A673 (cell line): ENCODE data around the gene HK3. TPM values are rescaled to one million over a fixed set of nuclear protein-coding genes. Genes with fewer than 3 reads are reported as not detected.

Experiments
- BruUV-seq: library from RNA; stranded (reverse); fragments of 400-500 nt; replicated peaks from 2 replicates; lab custom pipeline; 2021; lab: Mats Ljungman, UMichigan
- CTCF ChIA-PET: fragments of 300-600 bp; sonication (Branson Sonifier 250); formaldehyde crosslinking; loops from one replicate; lab custom pipeline; 2022; ENCODE audit warnings: antibody characterized with exemption; lab: Charles Lee
- POLR2A ChIA-PET: fragments of 300-600 bp; sonication (Branson Sonifier 250); formaldehyde crosslinking; loops from one replicate; lab custom pipeline; 2022; ENCODE audit warnings: antibody characterized with exemption; ENCODE audit not compliant: low non-redundant PET; lab: Charles Lee
- DNase-seq: peaks from one replicate; pipeline ENCODE4 v3.0.0-alpha.2; 2015; ENCODE audit warnings: low spot score
- H3K27ac ChIP-seq: fragments of 200-600 bp; sonication (generic); 2 replicates; pipeline ENCODE4 v1.5.1; 2016; ENCODE audit warnings: mixed run types, low read depth, mild to moderate bottlenecking, mixed read lengths, antibody characterized with exemption, low read length; ENCODE audit not compliant: poor library complexity, severe bottlenecking
- H3K27me3 ChIP-seq: fragments of 200-600 bp; sonication (generic); replicated peaks from 2 replicates; pipeline ENCODE4 v1.6.1; 2017; ENCODE audit warnings: mixed run types, low read depth, mild to moderate bottlenecking, mixed read lengths, antibody characterized with exemption, low read length; ENCODE audit not compliant: insufficient read depth, poor library complexity
- H3K36me3 ChIP-seq: fragments of 200-600 bp; sonication (generic); 2 replicates; pipeline ENCODE4 v1.6.1; 2016; ENCODE audit warnings: mixed run types, mild to moderate bottlenecking, mixed read lengths, antibody characterized with exemption, low read length; ENCODE audit not compliant: insufficient read depth, poor library complexity, severe bottlenecking
- H3K4me1 ChIP-seq: fragments of 200-600 bp; sonication (generic); 2 replicates; pipeline ENCODE4 v1.6.1; 2017; ENCODE audit warnings: mixed run types, mild to moderate bottlenecking, mixed read lengths, antibody characterized with exemption, low read length; ENCODE audit not compliant: insufficient read depth, poor library complexity, severe bottlenecking
- H3K4me3 ChIP-seq: fragments of 200-600 bp; sonication (generic); 2 replicates; pipeline ENCODE4 v1.5.1; 2016; ENCODE audit warnings: low read depth, mixed run types, mild to moderate bottlenecking, mixed read lengths, low read length; ENCODE audit not compliant: poor library complexity, severe bottlenecking
- H3K9me3 ChIP-seq: fragments of 200-600 bp; sonication (generic); 2 replicates; pipeline ENCODE4 v1.6.1; 2016; ENCODE audit warnings: mixed run types, low read depth, mild to moderate bottlenecking, mixed read lengths, antibody characterized with exemption, low read length; ENCODE audit not compliant: poor library complexity, severe bottlenecking
- EZH2 ChIP-seq: fragments of 200-600 bp; sonication (generic); IDR thresholded peaks from 2 replicates; pipeline ENCODE4 v1.6.1; 2017; ENCODE audit warnings: borderline replicate concordance, low read depth, mild to moderate bottlenecking, mixed read lengths, antibody characterized with exemption, low read length; ENCODE audit not compliant: poor library complexity, severe bottlenecking
- intact Hi-C: fragments of 100-400 bp; cut with micrococcal nuclease; formaldehyde crosslinking; loops from one replicate; pipeline ENCODE4 v1.10.0; 2022; ENCODE audit not compliant: unreplicated experiment
- total RNA-seq: library from RNA; stranded (reverse); gene quantifications from 2 replicates; pipeline ENCODE4 v1.2.3, GENCODE V29; 2021
- TF ChIP-seq, protein P1 (sequence below): fragments of 300-800, 200-600 bp; sonication (generic); conservative IDR thresholded peaks from 2 replicates; pipeline ENCODE4 v1.5.1; 2017; ENCODE audit warnings: low read depth, mild to moderate bottlenecking, antibody characterized with exemption, low read length, moderate library complexity, mixed read lengths

HK3 gene
- total RNA-seq, 1 experiment from 2014 or later, result 0.84 TPM

DNA sequence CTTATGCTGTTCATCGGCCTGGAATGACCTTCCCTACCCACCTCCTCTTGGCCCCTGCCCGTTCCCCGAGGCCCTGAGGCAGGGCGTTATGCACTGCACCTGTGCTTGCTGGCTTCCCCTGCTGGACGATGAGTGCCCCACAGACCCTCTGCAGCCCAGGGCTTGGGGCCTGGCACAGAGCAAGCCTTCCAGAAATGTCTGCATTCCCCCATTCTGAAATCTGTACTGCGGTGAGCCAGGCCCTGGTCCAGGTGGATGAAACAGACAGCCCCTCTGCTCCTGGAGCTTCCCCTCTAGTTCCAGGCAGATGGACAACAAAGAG is 53.8 kb downstream of the HK3 start:
- ChIA-PET POLR2A (no interaction called here), CTCF (interaction anchor here (0.6 kb wide), 1 partner anchor 29 kb away, joined by 3 read pairs; no protein-coding TSS in a partner anchor)
- TF ChIP-seq EZH2, result no peak
- TF ChIP-seq, protein P1, sequence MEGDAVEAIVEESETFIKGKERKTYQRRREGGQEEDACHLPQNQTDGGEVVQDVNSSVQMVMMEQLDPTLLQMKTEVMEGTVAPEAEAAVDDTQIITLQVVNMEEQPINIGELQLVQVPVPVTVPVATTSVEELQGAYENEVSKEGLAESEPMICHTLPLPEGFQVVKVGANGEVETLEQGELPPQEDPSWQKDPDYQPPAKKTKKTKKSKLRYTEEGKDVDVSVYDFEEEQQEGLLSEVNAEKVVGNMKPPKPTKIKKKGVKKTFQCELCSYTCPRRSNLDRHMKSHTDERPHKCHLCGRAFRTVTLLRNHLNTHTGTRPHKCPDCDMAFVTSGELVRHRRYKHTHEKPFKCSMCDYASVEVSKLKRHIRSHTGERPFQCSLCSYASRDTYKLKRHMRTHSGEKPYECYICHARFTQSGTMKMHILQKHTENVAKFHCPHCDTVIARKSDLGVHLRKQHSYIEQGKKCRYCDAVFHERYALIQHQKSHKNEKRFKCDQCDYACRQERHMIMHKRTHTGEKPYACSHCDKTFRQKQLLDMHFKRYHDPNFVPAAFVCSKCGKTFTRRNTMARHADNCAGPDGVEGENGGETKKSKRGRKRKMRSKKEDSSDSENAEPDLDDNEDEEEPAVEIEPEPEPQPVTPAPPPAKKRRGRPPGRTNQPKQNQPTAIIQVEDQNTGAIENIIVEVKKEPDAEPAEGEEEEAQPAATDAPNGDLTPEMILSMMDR, result no peak
- H3K27me3 ChIP-seq, result no peaks in the 10 kb centered on the region
- intact Hi-C loops, result no loop called here
- no TSS peak for BruUV-seq
- no peak overlapping the region for H3K4me3 ChIP-seq
- no peak overlapping the region for H3K27ac ChIP-seq
- H3K4me1 ChIP-seq, result no peaks in the 10 kb centered on the region
- H3K36me3 ChIP-seq, result no peaks in the 10 kb centered on the region
- no peaks in the 10 kb centered on the region for H3K9me3 ChIP-seq
- no peak for DNase-seq

- no peak for TF ChIP-seq EZH2
- TF ChIP-seq, protein P1, result no peak
- intact Hi-C loops, result no loop called here
- no peaks in the 10 kb centered on the region for H3K36me3 ChIP-seq
- H3K9me3 ChIP-seq, result no peaks in the 10 kb centered on the region
- H3K4me3 ChIP-seq, result no peak overlapping the region
- no peak overlapping the region for H3K27ac ChIP-seq
- ChIA-PET POLR2A (no interaction called here), CTCF (no interaction called here)
- no peaks in the 10 kb centered on the region for H3K27me3 ChIP-seq
- BruUV-seq, result no TSS peak
- no peaks in the 10 kb centered on the region for H3K4me1 ChIP-seq
- DNase-seq, result peak; percentile 31
Observed at GRCh38 chr5:176844706-176845391, 54.3 kb downstream of the HK3 start.

DNA sequence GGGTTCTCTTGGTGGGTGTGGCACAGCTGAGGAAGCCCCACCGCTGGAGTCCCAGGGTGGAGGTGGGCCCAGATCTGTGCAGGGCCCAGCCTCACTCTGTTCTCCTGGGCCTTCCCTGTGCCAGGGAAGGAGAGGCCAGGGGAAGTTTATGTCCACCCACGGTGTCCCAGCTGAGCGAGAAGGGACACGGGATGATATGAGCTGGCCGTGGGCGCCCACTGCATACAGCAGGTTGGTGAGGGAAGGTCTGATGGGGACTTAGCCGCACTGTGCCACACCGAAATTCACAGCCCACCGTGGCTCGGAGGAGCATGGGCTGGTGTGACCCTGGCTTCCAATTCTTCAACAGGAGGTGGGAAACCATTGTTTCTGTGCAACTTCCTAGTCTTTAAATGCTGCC is 54.9 kb downstream of the HK3 start:
- Histone ChIP-seq H3K27ac (no peak overlapping the region), H3K36me3 (no peaks in the 10 kb centered on the region), H3K4me1 (no peaks in the 10 kb centered on the region), H3K9me3 (no peaks in the 10 kb centered on the region), H3K27me3 (no peaks in the 10 kb centered on the region), H3K4me3 (no peak overlapping the region)
- CTCF ChIA-PET, result no interaction called here
- no peak for DNase-seq
- BruUV-seq, result no TSS peak
- POLR2A ChIA-PET, result no interaction called here
- intact Hi-C loops, result no loop called here
- no peak for TF ChIP-seq EZH2
- TF ChIP-seq, protein P1, result no peak
